Measurements from ENCODE around the gene SETD1A.
"Not testable (repeated sequence)": the region's sequence is repeated elsewhere in the genome, so short reads cannot be mapped to it uniquely, and the experiment has no call there.

SETD1A gene

GRCh38 chr16:30930160-30930571 lies 27.4 kb upstream of the SETD1A start:
- DNase-seq = no peak

DNA sequence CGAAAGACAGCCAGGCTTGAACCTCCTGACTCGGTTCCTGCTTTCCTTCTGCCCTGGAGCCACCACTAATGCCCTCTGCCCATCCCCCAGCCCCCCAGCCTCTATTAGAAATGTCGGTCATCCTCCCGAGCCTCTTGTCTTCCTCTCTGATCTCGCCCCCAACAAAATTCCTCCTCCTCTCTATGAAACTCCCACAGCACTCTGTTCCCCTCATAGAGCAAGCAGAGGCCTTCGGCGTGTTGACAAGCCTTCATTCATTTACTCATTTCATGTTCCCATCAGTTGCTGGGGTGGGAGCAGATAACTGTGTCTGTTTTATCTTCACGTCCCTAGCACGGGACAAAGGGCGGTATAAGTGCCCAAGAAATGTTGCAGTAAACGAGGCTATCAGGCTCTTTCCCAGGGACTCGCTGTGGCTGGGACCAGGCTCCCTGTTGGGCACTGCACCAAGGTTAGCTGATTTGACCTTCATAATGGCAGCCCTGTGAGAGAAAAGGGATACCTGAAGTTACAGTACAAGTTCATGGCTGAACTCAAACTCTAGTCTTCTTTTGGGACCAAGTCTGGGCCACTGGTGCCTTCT lies 26.4 kb upstream of the SETD1A start:
- no peak for DNase-seq

DNA sequence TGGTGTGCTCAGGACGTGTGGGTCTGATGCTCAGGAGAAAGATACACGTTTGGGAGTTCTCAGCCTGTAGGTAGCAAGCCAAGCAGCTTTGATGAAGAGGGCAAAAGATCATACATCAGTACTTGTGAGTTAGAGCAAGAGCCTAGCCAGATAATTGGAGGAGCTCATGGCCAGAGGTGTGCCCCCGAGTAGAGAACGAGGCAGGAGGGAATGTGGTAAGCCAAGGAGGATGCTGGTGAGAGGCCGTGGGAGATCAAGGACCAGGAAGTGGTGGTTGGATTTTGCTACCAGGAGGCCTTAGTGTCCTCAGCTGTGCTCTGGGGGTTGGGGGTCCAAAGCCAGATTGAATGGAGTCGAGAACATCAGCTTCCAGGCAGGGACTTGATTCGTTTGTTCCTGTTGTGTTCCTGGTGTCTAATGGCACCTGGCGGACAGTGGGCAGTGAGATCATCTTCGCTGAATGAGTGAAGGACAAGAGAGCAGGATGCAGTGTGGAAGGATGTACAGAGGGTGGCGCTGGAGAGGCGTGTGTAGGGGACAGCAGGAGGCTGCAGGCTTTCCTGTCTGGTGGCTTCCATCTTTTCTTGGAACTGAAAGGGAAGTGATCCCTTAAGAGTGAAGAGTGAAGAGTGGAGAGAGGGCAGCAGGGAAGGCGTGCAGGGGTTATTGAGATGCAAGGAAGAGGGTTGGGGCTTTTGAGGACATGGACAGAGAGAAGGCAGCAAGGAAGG lies 22.6 kb upstream of the SETD1A start:
- no peak for DNase-seq

GRCh38 chr16:30937692-30938091 lies 19.9 kb upstream of the SETD1A start:
- DNase-seq = no peak

DNA sequence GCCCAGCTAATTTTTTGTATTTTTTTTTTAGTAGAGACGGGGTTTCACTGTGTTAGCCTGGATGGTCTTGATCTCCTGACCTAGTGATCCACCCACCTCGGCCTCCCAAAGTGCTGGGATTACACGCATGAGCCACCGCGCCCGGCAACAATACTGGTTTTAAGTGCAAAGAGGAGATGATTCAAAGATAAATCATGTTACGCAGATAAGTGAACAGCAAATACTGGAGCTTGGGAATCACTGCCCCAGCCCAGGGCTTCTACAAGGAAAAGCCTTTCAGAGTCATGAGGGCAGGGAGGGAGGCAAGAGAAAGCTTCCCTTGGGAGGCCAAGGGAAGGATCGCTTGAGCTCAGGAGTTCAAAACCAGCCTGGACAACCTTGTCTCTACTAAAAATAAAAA lies 18.0 kb upstream of the SETD1A start:
- DNase-seq = not testable (repeated sequence)

DNA sequence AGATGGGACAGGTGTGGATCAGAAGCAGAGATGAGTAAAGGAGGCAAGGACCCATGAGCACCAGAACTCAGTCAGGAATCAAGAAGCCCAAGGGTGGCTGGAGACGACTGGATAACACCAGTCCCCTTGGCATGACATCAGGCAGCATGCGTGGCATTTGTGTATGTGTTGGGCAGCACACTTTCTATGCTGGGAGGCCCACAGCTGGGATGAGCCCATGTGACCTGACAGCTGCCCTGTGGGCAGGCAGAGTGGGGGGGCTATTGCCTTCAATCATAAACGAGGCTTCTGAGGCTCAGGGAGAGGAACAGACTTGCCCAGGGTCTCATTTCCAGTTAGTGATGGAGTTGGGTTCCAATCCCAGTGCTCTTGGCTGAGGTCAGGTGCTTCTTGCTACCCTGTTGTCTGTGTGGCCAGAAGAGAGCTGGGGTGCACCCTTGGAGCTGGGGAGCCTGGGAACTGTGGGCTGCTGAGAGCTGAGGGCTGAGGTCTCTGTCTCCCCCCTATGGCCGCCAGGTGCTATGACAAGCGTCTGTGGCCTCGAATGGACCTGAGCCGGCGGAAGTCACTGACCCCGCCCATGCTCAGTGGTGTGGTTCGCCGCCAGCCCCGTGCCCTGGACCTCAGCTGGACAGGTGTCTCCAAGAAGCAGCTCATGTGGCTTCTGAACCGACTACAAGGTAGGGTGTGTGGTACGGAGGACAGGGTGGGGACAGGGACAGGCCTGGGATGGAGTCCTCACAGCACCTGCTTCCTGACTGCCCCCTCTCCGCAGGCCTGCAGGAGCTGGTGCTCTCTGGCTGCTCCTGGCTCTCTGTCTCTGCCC lies 15.7 kb upstream of the SETD1A start:
- peak; percentile 36 for DNase-seq

GRCh38 chr16:30942426-30942806 lies 15.1 kb upstream of the SETD1A start:
- no peak for DNase-seq

DNA sequence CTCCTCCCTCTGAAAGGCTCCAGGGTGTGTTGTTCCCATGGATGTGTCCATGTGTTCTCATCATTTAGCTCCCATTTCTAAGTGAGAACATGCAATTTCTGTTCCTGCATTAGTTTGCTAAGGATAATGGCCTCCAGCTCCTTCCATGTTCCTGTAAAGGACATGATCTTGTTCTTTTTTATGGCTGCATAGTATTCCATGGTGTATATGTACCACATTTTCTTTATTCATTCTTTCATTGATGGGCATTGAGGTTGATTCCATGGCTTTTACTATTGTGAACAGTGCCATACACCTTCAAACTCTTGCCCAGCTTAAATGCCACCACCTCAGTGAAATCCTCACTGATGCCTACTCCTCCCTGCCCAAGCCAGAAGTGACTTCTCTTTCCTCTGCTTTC lies 13.2 kb upstream of the SETD1A start:
- DNase-seq = no peak

GRCh38 chr16:30946671-30947540 lies 10.6 kb upstream of the SETD1A start:
- DNase-seq = no peak

DNA sequence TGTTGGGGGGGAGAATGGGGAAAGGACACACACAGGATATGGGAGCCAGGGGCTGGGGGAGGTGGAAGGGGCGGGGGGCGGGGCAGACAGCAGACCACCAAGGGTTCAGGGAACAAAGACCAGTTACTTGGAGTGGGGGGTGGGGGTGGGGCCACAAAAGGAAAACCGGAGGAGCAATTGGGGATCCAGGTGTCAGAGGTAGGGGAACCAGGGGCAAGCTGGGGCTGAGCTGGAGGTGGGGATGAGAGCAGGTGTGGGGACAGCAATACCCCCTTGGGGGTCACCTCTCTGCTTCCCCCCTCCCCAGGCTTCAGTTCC lies 10.1 kb upstream of the SETD1A start:
- DNase-seq = no peak

DNA sequence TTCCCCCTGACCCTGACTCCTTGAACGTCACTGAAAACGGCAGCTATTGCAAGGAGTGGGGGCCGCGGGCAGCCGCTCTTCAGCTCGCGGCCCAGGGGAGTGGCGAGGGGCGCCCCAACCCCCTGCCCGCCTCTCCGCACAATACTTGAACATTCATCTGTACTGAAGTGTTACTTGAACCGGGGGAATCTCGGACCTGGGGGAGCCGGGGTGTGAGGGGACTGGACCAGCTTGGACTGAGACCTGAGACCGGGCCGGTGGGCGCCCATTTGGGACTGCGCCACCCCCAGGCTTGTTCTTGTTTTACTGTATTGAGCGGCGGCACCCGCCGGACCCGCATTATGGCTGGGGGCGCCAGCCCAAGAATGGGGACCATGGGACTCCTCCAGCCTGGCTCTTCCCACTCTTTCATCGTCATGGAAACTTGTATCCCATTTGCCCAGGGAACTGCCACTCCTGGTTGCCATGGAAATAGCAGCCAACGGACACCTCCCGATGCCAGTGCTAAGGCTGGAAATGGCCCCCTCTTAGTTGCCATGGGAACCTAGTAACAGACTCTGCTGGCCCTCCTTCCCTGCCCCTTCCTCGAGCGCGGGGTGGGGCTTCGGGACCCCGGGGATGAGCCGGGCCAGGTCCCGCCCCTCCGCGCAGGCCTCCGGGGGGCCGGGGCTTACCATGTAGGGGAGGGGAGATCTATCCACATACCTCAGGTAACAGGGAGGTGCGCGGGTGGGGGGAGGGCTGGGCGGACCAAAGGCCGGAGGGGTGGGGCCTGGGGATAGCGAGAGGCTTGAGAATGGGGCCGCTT lies 9.5 kb upstream of the SETD1A start:
- no peak for DNase-seq

DNA sequence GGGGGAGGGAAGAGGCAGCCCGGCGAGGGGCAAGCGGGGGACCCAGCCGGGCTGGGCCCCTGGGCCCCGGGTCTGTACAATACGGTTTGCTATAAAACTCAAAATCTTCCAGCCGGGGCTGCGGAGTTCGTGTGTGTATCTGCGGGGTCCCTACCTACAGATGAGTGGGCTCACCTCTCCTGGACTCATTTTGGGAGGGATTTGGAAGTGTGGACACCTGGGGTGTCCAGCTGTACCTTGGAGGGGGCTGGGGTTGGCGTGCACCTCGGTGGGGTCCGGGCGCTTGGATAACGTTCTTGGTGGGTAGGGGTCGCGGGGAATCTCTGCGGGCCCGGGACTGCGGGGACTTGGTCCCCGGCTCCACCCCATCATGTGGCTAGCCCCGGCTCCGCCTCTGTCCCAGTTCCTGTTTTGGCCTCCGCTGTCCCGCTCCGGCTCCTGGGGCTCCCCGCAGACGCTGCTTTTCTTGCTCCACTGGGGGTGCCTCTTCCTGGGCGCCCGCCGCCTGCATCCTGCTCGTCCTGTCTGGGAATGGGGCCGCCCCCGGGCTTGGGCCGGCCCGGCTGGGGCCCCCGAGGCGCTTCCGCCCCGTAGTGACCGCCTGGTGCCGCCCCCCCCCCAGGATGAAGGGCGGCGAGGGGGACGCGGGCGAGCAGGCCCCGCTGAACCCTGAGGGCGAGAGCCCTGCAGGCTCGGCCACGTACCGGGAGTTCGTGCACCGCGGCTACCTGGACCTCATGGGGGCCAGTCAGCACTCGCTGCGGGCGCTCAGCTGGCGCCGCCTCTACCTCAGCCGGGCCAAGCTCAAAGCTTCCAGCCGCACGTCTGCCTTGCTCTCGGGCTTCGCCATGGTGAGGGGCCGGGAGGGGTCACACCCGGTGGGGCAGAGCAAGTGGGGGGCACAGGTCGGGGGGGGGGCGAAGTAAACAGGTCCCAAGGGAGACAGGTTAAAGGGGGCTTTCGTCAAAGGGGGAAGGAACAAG lies 8.6 kb upstream of the SETD1A start, which contains the start of gene ORAI3:
Gene ORAI3 (plus strand): TSS at position 402 of the 983 bp plus-strand sequence. CDS start 222 bp downstream, at position 624.
- no peak for DNase-seq

GRCh38 chr16:30949650-30950515 lies 7.7 kb upstream of the SETD1A start:
- no peak for DNase-seq

DNA sequence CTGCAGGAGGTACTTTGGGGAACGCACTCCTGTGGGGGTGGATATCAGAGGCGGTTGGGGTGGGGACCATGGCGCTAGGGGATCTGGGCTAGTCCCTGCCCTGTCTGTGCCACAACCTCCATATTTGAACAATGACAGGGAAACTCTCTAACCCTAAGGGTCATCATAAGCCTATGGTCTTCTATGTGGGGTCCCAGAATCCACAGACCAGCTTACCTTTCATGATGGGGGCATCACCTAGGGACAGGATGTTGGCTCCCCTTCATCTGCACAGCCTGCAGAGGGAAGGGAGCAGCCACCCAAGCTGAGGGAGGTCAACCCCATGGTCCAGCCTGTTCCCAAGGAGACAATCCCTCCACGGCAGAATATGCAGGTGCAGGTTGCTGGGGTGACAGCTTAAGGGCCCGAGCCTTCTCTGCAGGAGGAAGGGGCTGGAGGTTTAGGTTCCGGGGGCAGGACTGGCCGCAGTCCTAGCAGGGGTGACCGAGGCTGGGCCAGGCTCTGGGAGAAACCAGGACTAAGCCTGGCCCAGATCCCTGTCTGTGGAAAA lies 7.0 kb upstream of the SETD1A start:
- DNase-seq = no peak

DNA sequence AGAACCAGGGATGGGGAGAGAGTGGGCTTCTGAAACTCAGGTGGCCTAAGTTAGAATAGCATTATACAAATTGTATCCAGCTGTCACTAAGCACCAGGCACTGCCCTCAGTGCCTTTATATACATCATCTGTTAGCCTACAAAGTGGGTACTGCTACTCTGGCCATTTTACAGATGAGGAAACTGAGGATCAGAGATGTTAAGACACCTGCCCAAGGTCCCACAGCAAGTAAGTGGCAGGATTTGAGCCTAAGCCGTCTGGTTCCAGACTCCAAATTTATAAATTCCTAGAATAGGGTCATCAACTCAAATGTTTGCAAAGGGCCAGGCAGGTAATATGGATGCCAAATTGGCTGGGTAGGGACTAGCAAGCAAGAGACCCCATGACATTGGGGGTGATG lies 6.4 kb upstream of the SETD1A start:
- no peak for DNase-seq

GRCh38 chr16:30951750-30952149 lies 5.8 kb upstream of the SETD1A start:
- DNase-seq = no peak

GRCh38 chr16:30953111-30953510 lies 4.4 kb upstream of the SETD1A start:
- no peak for DNase-seq

GRCh38 chr16:30953511-30954124 lies 3.9 kb upstream of the SETD1A start:
- DNase-seq = peak; percentile 44

- DNase-seq = no peak
Measured at GRCh38 chr16:30954993-30955392, 2.6 kb upstream of the SETD1A start.

Data from effector CD8-positive, alpha-beta T cell (primary cell).